Urothelium cell line (cell line): ENCODE measurements around the gene DGCR2.
"Not testable (repeated sequence)": the region's sequence is repeated elsewhere in the genome, so short reads cannot be mapped to it uniquely, and the experiment has no call there.

Experiments
- DNase-seq: peaks from one replicate; pipeline ENCODE4 v3.0.0; 2011; ENCODE audit warnings: low spot score, mixed read lengths
- FAIRE-seq: peaks from 2 replicates; lab custom pipeline; 2011; peaks lifted over from hg19 to GRCh38; lab: Jason Lieb, UNC

Gene DGCR2

DNA sequence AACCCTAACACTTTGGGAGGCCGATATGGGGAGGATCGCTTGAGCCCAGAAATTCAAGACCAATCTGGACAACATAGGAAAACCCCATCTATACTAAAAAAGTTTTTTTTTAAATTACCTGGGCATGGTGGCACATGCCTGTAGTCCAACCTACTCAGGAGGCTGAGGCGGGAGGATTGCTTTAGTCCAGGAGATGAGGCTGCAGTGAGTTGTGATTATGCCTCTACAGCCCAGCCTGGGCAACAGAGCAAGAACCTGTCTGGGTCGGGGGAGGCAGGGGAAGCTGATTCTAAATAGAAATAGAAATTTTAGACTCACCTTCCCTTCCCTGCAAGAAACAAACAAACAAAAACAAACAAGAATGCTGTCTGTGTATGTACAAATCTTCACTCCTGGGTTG, 133.3 kb downstream of the DGCR2 start:
- FAIRE-seq (no peak), DNase-seq (no peak)

DNA sequence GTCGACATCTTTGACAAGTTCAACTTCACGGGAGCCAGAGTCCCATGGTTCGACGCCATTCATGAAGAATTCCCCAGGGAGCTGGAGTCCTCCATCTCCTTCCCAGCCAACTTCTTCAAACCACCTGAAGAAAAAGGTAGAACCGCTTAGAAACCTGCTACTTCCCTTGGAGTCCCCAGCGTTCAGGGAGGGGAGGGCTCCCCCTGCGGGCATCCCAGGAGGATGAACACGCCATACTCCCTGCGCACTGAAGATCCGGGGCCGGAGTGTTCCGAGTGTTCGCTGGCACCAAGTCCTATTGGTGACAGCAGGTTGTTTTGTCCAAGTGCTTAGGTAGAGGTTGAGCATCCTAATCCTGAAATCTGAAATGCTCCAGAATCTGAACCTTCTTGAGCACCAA, 134.4 kb downstream of the DGCR2 start:
- DNase-seq (no peak), FAIRE-seq (no peak)

- FAIRE-seq, DNase-seq: not testable (repeated sequence)
Measured at GRCh38 chr22:18987114-18987513, 135.1 kb downstream of the DGCR2 start.
